HG03342 (cell line): ENCODE results near the gene MGAT4B.

Experiments used
- ATAC-seq: cut with Tn5 transposase; IDR thresholded peaks from one replicate; pipeline ENCODE4 v1.9.1; 2021; ENCODE audit warnings: mild to moderate bottlenecking, moderate library complexity; ENCODE audit not compliant: unreplicated experiment

MGAT4B gene

GRCh38 chr5:179827680-179828079 lies 21.0 kb upstream of the MGAT4B start:
- ATAC-seq: no peak

- no peak for ATAC-seq
Observed at GRCh38 chr5:179825655-179826182, 19.1 kb upstream of the MGAT4B start.

- no peak for ATAC-seq
Observed at GRCh38 chr5:179824745-179825112, 18.1 kb upstream of the MGAT4B start.

- ATAC-seq: no peak
Observed at GRCh38 chr5:179823937-179824744, 17.5 kb upstream of the MGAT4B start.

GRCh38 chr5:179822444-179822990 lies 15.9 kb upstream of the MGAT4B start:
- no peak for ATAC-seq

GRCh38 chr5:179822059-179822432 lies 15.4 kb upstream of the MGAT4B start:
- no peak for ATAC-seq

- ATAC-seq: peak; percentile 43
Observed at GRCh38 chr5:179821298-179822058, 14.8 kb upstream of the MGAT4B start.

GRCh38 chr5:179820483-179821297 lies 14.0 kb upstream of the MGAT4B start, which contains the start of gene SQSTM1:
Gene SQSTM1, plus strand, starts transcription at chr5:179820905. Its CDS starts 32 bp downstream, at chr5:179820937.
- peak; percentile 37 for ATAC-seq

GRCh38 chr5:179820127-179820482 lies 13.4 kb upstream of the MGAT4B start:
- no peak for ATAC-seq

GRCh38 chr5:179819296-179820126 lies 12.8 kb upstream of the MGAT4B start:
- no peak for ATAC-seq

- peak; percentile 67 for ATAC-seq
Observed at GRCh38 chr5:179818746-179819295, 12.2 kb upstream of the MGAT4B start.

- no peak for ATAC-seq
Observed at GRCh38 chr5:179817890-179818745, 11.5 kb upstream of the MGAT4B start.

- no peak for ATAC-seq
Observed at GRCh38 chr5:179817470-179817840, 10.8 kb upstream of the MGAT4B start.

- ATAC-seq: no peak
Observed at GRCh38 chr5:179816796-179817469, 10.3 kb upstream of the MGAT4B start.

- ATAC-seq: no peak
Observed at GRCh38 chr5:179816401-179816795, 9.7 kb upstream of the MGAT4B start.

GRCh38 chr5:179815491-179816249 lies 9.0 kb upstream of the MGAT4B start:
- no peak for ATAC-seq

GRCh38 chr5:179814090-179814489 lies 7.4 kb upstream of the MGAT4B start:
- no peak for ATAC-seq
